Measurements from ENCODE around the gene CLNK. TPM values are rescaled to one million over a fixed set of nuclear protein-coding genes. Genes with fewer than 3 reads are reported as not detected.
"Not testable (repeated sequence)": the region's sequence is repeated elsewhere in the genome, so short reads cannot be mapped to it uniquely, and the experiment has no call there.

Gene CLNK
- total RNA-seq, 4 donors from 2014 or later = not detected

DNA sequence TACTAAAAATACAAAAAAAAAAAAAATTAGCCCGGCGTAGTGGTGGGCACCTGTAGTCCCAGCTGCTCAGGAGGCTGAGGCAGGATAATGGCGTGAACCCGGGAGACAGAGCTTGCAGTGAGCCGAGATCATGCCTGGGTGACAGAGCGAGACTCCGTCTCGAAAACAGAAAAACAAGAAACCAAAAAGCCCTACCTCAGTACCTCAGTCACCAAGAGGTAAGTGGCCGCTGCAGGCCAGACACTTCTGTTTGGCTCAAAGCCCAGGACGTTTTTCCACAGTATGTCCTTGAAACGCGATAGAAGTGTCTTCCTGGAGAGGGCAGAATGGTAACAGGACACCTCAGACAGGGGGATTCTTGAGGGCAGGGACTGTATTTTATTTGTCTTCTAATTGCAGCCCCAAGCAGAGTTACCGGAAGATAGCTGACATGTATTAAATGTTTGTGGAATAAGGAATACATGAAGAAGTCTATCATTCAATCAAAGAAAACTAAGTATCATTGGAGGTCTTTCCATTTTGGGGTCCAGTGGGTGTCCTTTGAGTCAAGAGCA lies 63.6 kb downstream of the CLNK start:
- intact Hi-C loops (cut with DNase I) = no loop called here
- Histone ChIP-seq H3K4me1 (peaks cover 0 to 7% of the 10 kb centered on the region in 2 donors), H3K4me3 (replicated peaks in 1 of 3) (no peak overlapping the region), H3K36me3 (no peaks in the 10 kb centered on the region), H3K27me3 (no peaks in the 10 kb centered on the region), H3K9me3 (no peaks in the 10 kb centered on the region), H3K27ac (no peak overlapping the region)
- WGBS, 2 donors = 43 to 51% methylated on average over 13 of the region's 13 CpGs
- TF ChIP-seq, protein P1, sequence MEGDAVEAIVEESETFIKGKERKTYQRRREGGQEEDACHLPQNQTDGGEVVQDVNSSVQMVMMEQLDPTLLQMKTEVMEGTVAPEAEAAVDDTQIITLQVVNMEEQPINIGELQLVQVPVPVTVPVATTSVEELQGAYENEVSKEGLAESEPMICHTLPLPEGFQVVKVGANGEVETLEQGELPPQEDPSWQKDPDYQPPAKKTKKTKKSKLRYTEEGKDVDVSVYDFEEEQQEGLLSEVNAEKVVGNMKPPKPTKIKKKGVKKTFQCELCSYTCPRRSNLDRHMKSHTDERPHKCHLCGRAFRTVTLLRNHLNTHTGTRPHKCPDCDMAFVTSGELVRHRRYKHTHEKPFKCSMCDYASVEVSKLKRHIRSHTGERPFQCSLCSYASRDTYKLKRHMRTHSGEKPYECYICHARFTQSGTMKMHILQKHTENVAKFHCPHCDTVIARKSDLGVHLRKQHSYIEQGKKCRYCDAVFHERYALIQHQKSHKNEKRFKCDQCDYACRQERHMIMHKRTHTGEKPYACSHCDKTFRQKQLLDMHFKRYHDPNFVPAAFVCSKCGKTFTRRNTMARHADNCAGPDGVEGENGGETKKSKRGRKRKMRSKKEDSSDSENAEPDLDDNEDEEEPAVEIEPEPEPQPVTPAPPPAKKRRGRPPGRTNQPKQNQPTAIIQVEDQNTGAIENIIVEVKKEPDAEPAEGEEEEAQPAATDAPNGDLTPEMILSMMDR (IDR thresholded peaks at IDR 0.05) = no peak
- TF ChIP-seq POLR2A (IDR thresholded peaks at IDR 0.05) = no peak
- peak; percentile 44 to 52 for DNase-seq

DNA sequence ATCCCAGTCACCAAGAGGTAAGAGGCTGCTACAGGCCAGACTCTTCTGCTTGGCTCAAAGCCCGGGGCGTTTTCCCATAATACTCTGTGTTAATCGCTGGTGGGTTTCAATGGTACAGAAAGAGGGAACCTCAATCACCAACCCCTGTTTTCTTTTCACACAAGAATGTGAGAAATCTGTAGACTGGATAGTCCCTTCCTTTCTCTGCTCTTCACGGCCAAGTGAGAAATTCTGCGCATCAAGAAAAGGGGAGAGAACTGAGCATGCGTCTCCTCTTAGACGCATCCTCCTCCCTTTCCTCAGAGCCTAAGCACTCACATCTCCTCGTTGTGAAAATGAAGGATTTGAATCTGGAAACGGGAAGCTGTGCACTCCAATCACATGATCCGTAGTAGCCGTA lies 64.7 kb downstream of the CLNK start:
- TF ChIP-seq, protein P1 (IDR thresholded peaks at IDR 0.05) = no peak
- no peak for TF ChIP-seq POLR2A (IDR thresholded peaks at IDR 0.05)
- WGBS, 2 donors = 80 to 81% methylated on average over 11 of the region's 11 CpGs
- Histone ChIP-seq H3K4me1 (peaks cover 0 to 7% of the 10 kb centered on the region in 2 donors), H3K4me3 (replicated peaks in 1 of 3) (no peak overlapping the region), H3K27ac (no peak overlapping the region), H3K36me3 (no peaks in the 10 kb centered on the region), H3K9me3 (no peaks in the 10 kb centered on the region), H3K27me3 (no peaks in the 10 kb centered on the region)
- no peak for DNase-seq
- intact Hi-C loops (cut with DNase I) = no loop called here

DNA sequence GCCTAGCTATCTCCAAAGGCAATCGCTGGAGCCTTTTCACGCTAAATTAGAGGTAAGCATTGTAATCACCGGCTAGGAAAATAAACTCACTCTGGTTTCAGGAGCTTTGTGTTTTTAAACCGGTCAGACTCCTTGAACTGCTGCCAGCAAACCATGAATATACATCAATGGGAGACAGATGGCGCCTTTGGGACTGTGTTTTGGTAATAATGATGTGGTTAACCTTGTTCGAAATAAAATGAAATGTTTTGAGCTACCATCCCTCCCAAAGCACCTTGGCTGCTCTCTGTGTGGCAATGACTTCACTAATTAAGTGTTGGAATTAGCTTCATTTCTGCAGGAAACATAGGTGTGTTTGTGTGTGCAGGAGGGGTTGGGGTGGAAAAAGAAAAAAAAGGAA lies 65.3 kb downstream of the CLNK start:
- no peak overlapping the region for H3K4me3 ChIP-seq (replicated peaks in 1 of 3)
- H3K9me3 ChIP-seq = no peaks in the 10 kb centered on the region
- WGBS, 2 donors = 13 to 19% methylated on average over 6 of the region's 6 CpGs
- TF ChIP-seq, protein P1 (IDR thresholded peaks at IDR 0.05) = no peak
- no peak for TF ChIP-seq POLR2A (IDR thresholded peaks at IDR 0.05)
- H3K4me1 ChIP-seq = peaks cover 0 to 7% of the 10 kb centered on the region in 2 donors
- peak; percentile 35 to 47 for DNase-seq
- no peaks in the 10 kb centered on the region for H3K36me3 ChIP-seq
- intact Hi-C loops (cut with DNase I) = no loop called here
- H3K27me3 ChIP-seq = no peaks in the 10 kb centered on the region
- no peak overlapping the region for H3K27ac ChIP-seq

DNA sequence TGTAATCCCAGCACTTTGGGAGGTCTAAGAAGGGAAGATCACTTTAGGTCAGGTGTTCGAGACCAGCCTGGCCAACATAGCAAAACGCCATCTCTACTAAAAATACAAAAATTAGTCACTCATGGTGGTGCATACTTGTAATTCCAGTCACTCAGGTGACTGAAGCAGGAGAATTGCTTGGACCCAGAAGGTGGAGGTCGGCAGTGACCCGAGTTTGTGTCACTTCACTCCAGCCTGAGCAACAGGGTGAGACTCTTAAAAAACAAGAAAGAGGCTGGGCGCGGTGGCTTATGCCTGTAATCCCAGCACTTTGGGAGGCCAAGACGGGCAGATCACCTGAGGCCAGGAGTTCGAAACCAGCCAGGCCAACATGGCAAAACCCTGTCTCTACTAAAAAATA lies 69.6 kb downstream of the CLNK start:
- H3K27me3 ChIP-seq; H3K4me3 ChIP-seq (replicated peaks in 1 of 3); intact Hi-C loops (cut with DNase I); DNase-seq; H3K9me3 ChIP-seq; H3K4me1 ChIP-seq; H3K27ac ChIP-seq; H3K36me3 ChIP-seq: not testable (repeated sequence)
- WGBS, 2 donors = 89 to 92% methylated on average over 8 of the region's 8 CpGs

DNA sequence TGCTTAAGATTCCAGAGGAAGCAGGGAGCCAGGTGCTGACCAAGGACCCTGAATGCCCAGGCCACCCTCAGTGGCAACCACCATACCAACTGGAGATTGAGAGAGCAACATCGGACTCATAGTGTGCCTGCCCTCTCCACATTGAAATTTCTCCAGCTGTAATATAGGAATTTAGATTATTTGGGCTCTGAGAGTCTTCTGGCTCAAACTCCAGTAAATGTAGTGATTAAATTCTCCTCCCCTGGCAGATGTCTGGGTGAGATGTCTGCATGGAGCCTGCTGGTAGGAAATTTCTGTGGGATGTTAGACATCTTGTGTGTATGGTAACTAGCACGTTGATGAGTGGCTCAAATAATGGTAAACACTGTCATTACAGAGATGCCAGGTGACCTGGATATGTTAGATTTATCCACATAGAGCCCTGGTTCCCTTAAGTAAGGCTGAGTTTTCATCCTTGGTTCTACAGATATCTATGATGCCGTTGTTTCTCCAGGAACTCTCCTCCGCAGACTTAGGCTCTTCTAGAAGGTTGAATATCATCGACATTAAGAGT lies 70.6 kb downstream of the CLNK start:
- no peaks in the 10 kb centered on the region for H3K9me3 ChIP-seq

More for the DNA sequence above, 70.6 kb downstream of the CLNK start:
- Histone ChIP-seq H3K4me3 (replicated peaks in 1 of 3) (no peak overlapping the region), H3K36me3 (no peaks in the 10 kb centered on the region), H3K27me3 (no peaks in the 10 kb centered on the region), H3K27ac (no peak overlapping the region), H3K4me1 (peaks cover 0 to 5% of the 10 kb centered on the region in 2 donors)
- DNase-seq = no peak
- WGBS, 2 donors = 77% methylated on average over 5 of the region's 5 CpGs
- TF ChIP-seq, protein P1 (IDR thresholded peaks at IDR 0.05) = no peak
- TF ChIP-seq POLR2A (IDR thresholded peaks at IDR 0.05) = no peak
- intact Hi-C loops (cut with DNase I) = no loop called here
